Adrenal gland (tissue), 12 donors: Measurements from ENCODE around the gene GAS2. TPM values are rescaled to one million over a fixed set of nuclear protein-coding genes. Genes with fewer than 3 reads are reported as not detected.

Source experiments
- DNase-seq, 7 donors: peaks; one replicate each; pipeline ENCODE4 v3.0.0-alpha.2; 2019 to 2020
- H3K27ac ChIP-seq, 5 donors: fragments of 200-600 bp; sonication (generic) in 4 of 5; 1 replicate in 3 of 5; 2 replicates in 2 of 5; pipeline versions ENCODE4 v1.5.1 to v1.8.0; 2016 to 2020; ENCODE audit warnings: mild to moderate bottlenecking in 1 of 5
- H3K27me3 ChIP-seq: fragments of 200-600 bp; 2 replicates; pipeline ENCODE4 v1.8.0; 2021
- H3K36me3 ChIP-seq, 2 donors: fragments of 200-600 bp; replicated peaks in 1 of 2; 1 replicate in 1 of 2; 2 replicates in 1 of 2; pipeline versions ENCODE4 v1.5.1 to v1.8.0; 2018 to 2022
- H3K4me1 ChIP-seq, 2 donors: fragments of 200-600 bp; replicated peaks in 1 of 2; 1 replicate in 1 of 2; 2 replicates in 1 of 2; pipeline versions ENCODE4 v1.5.1 to v1.8.0; 2018 to 2021
- H3K4me3 ChIP-seq, 4 donors: fragments of 200-600 bp; sonication (generic) in 3 of 4; one replicate each; pipeline ENCODE4 v1.5.1; 2016 to 2018
- H3K9me3 ChIP-seq, 3 donors: fragments of 200-600 bp; sonication (generic) in 1 of 3; replicated peaks in 1 of 3; 1 replicate in 2 of 3; 2 replicates in 1 of 3; pipeline versions ENCODE4 v1.5.1 to v1.8.0; 2016 to 2021
- POLR2A ChIP-seq, 2 donors: fragments of 450-650 bp; IDR thresholded peaks; one replicate each; pipeline ENCODE4 v1.6.1; 2017; ENCODE audit warnings: antibody characterized with exemption in 2 of 2, mild to moderate bottlenecking in 2 of 2, moderate library complexity in 1 of 2
- WGBS, 4 donors: extraction: QIAGEN DNeasy Blood & Tissue Kit in 2 of 4; methylation state at CpG; one replicate each; pipeline versions ENCODE4 v1.1.5 to v1.1.7; 2013 to 2017; 5-methylcytosine and 5-hydroxymethylcytosine counted together
- intact Hi-C, 2 donors: fragments of 100-400 bp; cut with DNase I; formaldehyde crosslinking; loops; one replicate each; pipeline versions ENCODE4 v1.14.1 to v1.15.0; 2022 to 2023
- polyA plus RNA-seq, 3 donors: library from polyadenylated mRNA; stranded (reverse); fragments of 200-250 nt in 2 of 3; fragments of 350-450 nt in 1 of 3; fragmentation: Illumina TruSeq in 1 of 3; extraction: RNeasy Lipid Tissue Mini Kit (QIAGEN cat#74804) in 1 of 3; gene quantifications; one replicate each; pipeline ENCODE4 v1.2.3, GENCODE V29; 2013 to 2014
- total RNA-seq, 9 donors: library from RNA; depleted of rRNA in 4 of 9; stranded (reverse); fragments of >200 nt in 4 of 9; fragments of 120-200 nt in 1 of 9; fragmentation: NEBNext Ultra II Directional in 1 of 9; extraction: Animal tissue kit (Norgen Biotek cat#: 25700) in 1 of 9; gene quantifications; one replicate each; pipeline versions ENCODE4 v1.1.0 to v1.2.4, GENCODE V29; 2013 to 2023
- TF ChIP-seq, protein P1 (sequence below), 6 experiments: fragments of 450-650 bp in 4 of 6; fragments of 200-600 bp in 2 of 6; sonication (generic) in 1 of 6; IDR thresholded peaks; 1 replicate in 5 of 6; 2 replicates in 1 of 6; pipeline versions ENCODE4 v1.5.1 to v1.8.0; 2016 to 2021; ENCODE audit warnings: antibody characterized with exemption in 6 of 6, mild to moderate bottlenecking in 2 of 6, moderate library complexity in 1 of 6
- donor health status: healthy with polysubstance abuse.
- donor health status: Bipolar disorder and iron deficiency.
- donor health status: DM: yes; HTN: yes; CAD: no.
- donor health status: DM: no; HTN: no; CAD: no.
- donor health status: DM: no; HTN: no; CAD: no.
- donor health status: DM: yes; HTN: yes; CAD: no.

The GAS2 gene
- total and polyA plus RNA-seq, 12 donors = 0.56 to 14.8 (median 2.3) TPM

DNA sequence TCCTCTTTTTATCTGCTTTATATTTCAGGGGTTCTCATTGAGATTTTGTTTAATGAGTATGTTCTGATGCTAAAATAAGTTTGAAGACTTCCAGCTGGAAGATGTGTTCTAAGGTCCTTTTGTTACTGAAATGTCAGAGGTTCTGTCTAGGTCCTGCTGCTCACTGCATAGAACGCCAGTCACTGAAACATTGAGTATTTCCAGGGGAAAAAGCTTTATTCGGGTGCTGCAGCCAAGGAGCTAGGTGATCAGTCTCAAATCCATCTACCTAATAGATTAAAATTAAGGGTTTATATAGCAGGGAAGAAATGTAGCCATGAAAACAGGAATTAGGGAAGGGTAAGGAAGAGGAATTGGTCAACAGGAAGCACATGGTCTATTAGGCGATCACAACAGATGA lies 143.5 kb downstream of the GAS2 start:
- Histone ChIP-seq H3K36me3 (no peaks in the 10 kb centered on the region), H3K9me3 (no peaks in the 10 kb centered on the region), H3K4me1 (no peaks in the 10 kb centered on the region), H3K27me3 (no peaks in the 10 kb centered on the region), H3K4me3 (no peak overlapping the region), H3K27ac (no peak overlapping the region)
- intact Hi-C loops = no loop called here
- 88 to 95% (median 91%) methylated on average over 3 of the region's 3 CpGs for WGBS, 4 donors
- DNase-seq = no peak
- TF ChIP-seq, protein P1, sequence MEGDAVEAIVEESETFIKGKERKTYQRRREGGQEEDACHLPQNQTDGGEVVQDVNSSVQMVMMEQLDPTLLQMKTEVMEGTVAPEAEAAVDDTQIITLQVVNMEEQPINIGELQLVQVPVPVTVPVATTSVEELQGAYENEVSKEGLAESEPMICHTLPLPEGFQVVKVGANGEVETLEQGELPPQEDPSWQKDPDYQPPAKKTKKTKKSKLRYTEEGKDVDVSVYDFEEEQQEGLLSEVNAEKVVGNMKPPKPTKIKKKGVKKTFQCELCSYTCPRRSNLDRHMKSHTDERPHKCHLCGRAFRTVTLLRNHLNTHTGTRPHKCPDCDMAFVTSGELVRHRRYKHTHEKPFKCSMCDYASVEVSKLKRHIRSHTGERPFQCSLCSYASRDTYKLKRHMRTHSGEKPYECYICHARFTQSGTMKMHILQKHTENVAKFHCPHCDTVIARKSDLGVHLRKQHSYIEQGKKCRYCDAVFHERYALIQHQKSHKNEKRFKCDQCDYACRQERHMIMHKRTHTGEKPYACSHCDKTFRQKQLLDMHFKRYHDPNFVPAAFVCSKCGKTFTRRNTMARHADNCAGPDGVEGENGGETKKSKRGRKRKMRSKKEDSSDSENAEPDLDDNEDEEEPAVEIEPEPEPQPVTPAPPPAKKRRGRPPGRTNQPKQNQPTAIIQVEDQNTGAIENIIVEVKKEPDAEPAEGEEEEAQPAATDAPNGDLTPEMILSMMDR (IDR thresholded peaks at IDR 0.05) = no peak
- no peak for TF ChIP-seq POLR2A (IDR thresholded peaks at IDR 0.05)

DNA sequence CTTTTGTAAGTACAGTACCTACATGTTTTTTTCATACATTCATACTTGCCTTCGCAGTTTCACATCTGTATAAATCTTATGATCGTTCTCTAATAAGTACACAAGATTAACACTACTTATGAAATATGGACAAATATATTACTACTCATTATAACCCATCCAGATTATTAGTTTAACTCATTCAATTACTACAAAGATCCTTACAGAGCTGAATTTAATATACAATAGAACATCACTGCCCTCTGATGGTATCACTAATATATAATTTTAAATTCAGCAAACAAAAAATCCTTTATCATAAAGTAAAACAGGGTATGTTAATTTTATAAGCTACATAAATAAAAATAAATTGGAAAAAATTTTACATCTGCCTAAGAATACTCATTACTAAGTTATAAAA lies 155.8 kb downstream of the GAS2 start:
- no peak for DNase-seq

GRCh38 chr11:22828373-22828772 lies 162.0 kb downstream of the GAS2 start:
- TF ChIP-seq POLR2A (IDR thresholded peaks at IDR 0.05) = no peak
- TF ChIP-seq, protein P1 (IDR thresholded peaks at IDR 0.05) = no peak
- DNase-seq = no peak
- no peak overlapping the region for H3K27ac ChIP-seq
- H3K9me3 ChIP-seq = no peaks in the 10 kb centered on the region
- peaks cover 0 to 12% of the 10 kb centered on the region in 2 donors for H3K36me3 ChIP-seq
- peaks cover 0 to 7% of the 10 kb centered on the region in 2 donors for H3K4me1 ChIP-seq
- H3K4me3 ChIP-seq = no peak overlapping the region
- H3K27me3 ChIP-seq = no peaks in the 10 kb centered on the region
- 71 to 80% (median 73%) methylated on average over 6 of the region's 6 CpGs for WGBS, 4 donors
- intact Hi-C loops = no loop called here

More for the DNA sequence above, 155.8 kb downstream of the GAS2 start:
- Histone ChIP-seq H3K4me1 (no peaks in the 10 kb centered on the region), H3K9me3 (peaks cover 0 to 5% (median 0%) of the 10 kb centered on the region in 3 donors), H3K27ac (no peak overlapping the region), H3K27me3 (no peaks in the 10 kb centered on the region), H3K36me3 (peaks cover 0 to 29% of the 10 kb centered on the region in 2 donors), H3K4me3 (no peak overlapping the region)
- WGBS, 4 donors = 92 to 98% (median 94%) methylated on average over 2 of the region's 2 CpGs
- intact Hi-C loops = no loop called here
- TF ChIP-seq POLR2A (IDR thresholded peaks at IDR 0.05) = no peak
- TF ChIP-seq, protein P1 (IDR thresholded peaks at IDR 0.05) = no peak

- whole genome bisulfite sequencing, 4 donors = 0 to 1% (median 0%) methylated on average over 23 to 79 of the region's 79 CpGs
- peak within 1 kb of the TSS; percentile 53 to 99 (median 80) for H3K4me3 ChIP-seq
- peaks cover 0 to 7% of the 10 kb centered on the region in 2 donors for H3K4me1 ChIP-seq
- intact Hi-C loops = no loop called here
- no peaks in the 10 kb centered on the region for H3K9me3 ChIP-seq
- TF ChIP-seq, protein P1 (IDR thresholded peaks at IDR 0.05) = peak in 5 of 6 experiments; percentile 37 to 61 (median 49)
- peak; percentile 76 to 81 for TF ChIP-seq POLR2A (IDR thresholded peaks at IDR 0.05)
- DNase-seq = peak; percentile 95 to 97 (median 96)
- no peaks in the 10 kb centered on the region for H3K27me3 ChIP-seq
- H3K36me3 ChIP-seq = peaks cover 0 to 12% of the 10 kb centered on the region in 2 donors
- peak within 1 kb of the TSS in 4 of 5 donors; percentile 69 to 92 (median 78) for H3K27ac ChIP-seq
Observed at GRCh38 chr11:22829231-22830081, 163.0 kb downstream of the GAS2 start, which contains the start of gene SVIP. TSS of gene SVIP (minus strand) at chr11:22829801. CDS start at chr11:22829748, 53 bp downstream.
